HG03108 (cell line): ENCODE results near the gene TNFAIP2.

ENCODE experiments used
- ATAC-seq: cut with Tn5 transposase; IDR thresholded peaks from one replicate; pipeline ENCODE4 v1.9.1; 2021; ENCODE audit warnings: moderate library complexity; ENCODE audit not compliant: unreplicated experiment

The TNFAIP2 gene

GRCh38 chr14:103094406-103095209, 28.7 kb upstream of the TNFAIP2 start, which contains the start of gene EXOC3L4:
Gene EXOC3L4, plus strand, starts transcription at chr14:103094725. Its CDS starts 5,495 bp downstream, at chr14:103100220.
- no peak for ATAC-seq

GRCh38 chr14:103095210-103095778, 28.0 kb upstream of the TNFAIP2 start:
- no peak for ATAC-seq

- no peak for ATAC-seq
These were observed 26.9 kb upstream of the TNFAIP2 start for GRCh38 chr14:103096387-103096786.

GRCh38 chr14:103097244-103097993, 25.8 kb upstream of the TNFAIP2 start:
- no peak for ATAC-seq

GRCh38 chr14:103097994-103098957, 25.0 kb upstream of the TNFAIP2 start:
- ATAC-seq = no peak

GRCh38 chr14:103099081-103099732, 24.1 kb upstream of the TNFAIP2 start:
- ATAC-seq = no peak

- ATAC-seq = no peak
These were observed 23.5 kb upstream of the TNFAIP2 start for GRCh38 chr14:103099733-103100280.

GRCh38 chr14:103100281-103101121, 22.8 kb upstream of the TNFAIP2 start:
- ATAC-seq = peak; percentile 66

- no peak for ATAC-seq
These were observed 21.9 kb upstream of the TNFAIP2 start for GRCh38 chr14:103101257-103101962.

- ATAC-seq = no peak
These were observed 21.1 kb upstream of the TNFAIP2 start for GRCh38 chr14:103101963-103102688.

- ATAC-seq = no peak
These were observed 20.5 kb upstream of the TNFAIP2 start for GRCh38 chr14:103102689-103103260.

GRCh38 chr14:103103461-103104388, 19.5 kb upstream of the TNFAIP2 start:
- ATAC-seq = no peak

- no peak for ATAC-seq
These were observed 18.9 kb upstream of the TNFAIP2 start for GRCh38 chr14:103104389-103104653.

- no peak for ATAC-seq
These were observed 18.4 kb upstream of the TNFAIP2 start for GRCh38 chr14:103104654-103105452.

- ATAC-seq = no peak
These were observed 17.6 kb upstream of the TNFAIP2 start for GRCh38 chr14:103105580-103106150.
